K562 (cell line): ENCODE data around the gene VSNL1.

ENCODE experiments used
- YBX1 ChIP-seq: fragments of 450-650 bp; IDR thresholded peaks from 2 replicates; pipeline ENCODE4 v1.7.1; 2016; ENCODE audit warnings: mild to moderate bottlenecking
- ZNF224 ChIP-seq: sonication (generic); formaldehyde crosslinking; IDR thresholded peaks from 2 replicates; pipeline ENCODE4 v1.8.0; 2022; ENCODE audit warnings: mild to moderate bottlenecking, missing genetic modification reagents
- TF ChIP-seq, protein P1 (sequence below): fragments of 250-450 bp; sonication (Bioruptor Pico); IDR thresholded peaks from 2 replicates; pipeline ENCODE4 v1.4.0; 2020; ENCODE audit warnings: mild to moderate bottlenecking
- TF ChIP-seq, protein P2 (sequence below), 2 experiments: fragments of 450-650 bp in 1 of 2; IDR thresholded peaks; 2 replicates each; pipeline ENCODE4 v1.6.1; 2011 to 2017; ENCODE audit warnings: low read depth in 2 of 2, antibody characterized with exemption in 1 of 2, borderline replicate concordance in 1 of 2, low read length in 1 of 2, mild to moderate bottlenecking in 1 of 2, mixed read lengths in 1 of 2; ENCODE audit not compliant: control insufficient read depth in 1 of 2

DNA sequence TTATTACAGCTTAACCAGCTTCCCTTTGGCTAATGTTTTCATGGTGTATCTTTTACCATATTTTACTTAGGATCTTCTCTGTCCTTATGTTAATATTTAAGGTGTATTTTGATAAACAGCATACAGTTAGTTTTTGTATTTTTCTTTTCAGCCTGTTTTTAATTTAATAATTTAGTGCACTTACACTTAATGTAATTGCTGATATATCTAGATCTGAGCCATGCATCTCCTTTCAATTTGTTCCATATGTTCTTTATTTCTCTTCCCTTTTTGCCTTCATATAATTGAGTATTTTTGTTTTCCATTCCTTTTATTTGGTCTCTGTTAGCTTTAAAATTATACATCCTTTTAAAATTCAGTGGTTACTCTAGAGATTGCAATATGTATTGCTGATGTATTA lies 134.3 kb downstream of the VSNL1 start:
- no peak for TF ChIP-seq YBX1
- TF ChIP-seq, protein P1, sequence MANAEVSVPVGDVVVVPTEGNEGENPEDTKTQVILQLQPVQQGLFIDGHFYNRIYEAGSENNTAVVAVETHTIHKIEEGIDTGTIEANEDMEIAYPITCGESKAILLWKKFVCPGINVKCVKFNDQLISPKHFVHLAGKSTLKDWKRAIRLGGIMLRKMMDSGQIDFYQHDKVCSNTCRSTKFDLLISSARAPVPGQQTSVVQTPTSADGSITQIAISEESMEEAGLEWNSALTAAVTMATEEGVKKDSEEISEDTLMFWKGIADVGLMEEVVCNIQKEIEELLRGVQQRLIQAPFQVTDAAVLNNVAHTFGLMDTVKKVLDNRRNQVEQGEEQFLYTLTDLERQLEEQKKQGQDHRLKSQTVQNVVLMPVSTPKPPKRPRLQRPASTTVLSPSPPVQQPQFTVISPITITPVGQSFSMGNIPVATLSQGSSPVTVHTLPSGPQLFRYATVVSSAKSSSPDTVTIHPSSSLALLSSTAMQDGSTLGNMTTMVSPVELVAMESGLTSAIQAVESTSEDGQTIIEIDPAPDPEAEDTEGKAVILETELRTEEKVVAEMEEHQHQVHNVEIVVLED (CRISPR knock-in tag) = no peak
- TF ChIP-seq, protein P2, sequence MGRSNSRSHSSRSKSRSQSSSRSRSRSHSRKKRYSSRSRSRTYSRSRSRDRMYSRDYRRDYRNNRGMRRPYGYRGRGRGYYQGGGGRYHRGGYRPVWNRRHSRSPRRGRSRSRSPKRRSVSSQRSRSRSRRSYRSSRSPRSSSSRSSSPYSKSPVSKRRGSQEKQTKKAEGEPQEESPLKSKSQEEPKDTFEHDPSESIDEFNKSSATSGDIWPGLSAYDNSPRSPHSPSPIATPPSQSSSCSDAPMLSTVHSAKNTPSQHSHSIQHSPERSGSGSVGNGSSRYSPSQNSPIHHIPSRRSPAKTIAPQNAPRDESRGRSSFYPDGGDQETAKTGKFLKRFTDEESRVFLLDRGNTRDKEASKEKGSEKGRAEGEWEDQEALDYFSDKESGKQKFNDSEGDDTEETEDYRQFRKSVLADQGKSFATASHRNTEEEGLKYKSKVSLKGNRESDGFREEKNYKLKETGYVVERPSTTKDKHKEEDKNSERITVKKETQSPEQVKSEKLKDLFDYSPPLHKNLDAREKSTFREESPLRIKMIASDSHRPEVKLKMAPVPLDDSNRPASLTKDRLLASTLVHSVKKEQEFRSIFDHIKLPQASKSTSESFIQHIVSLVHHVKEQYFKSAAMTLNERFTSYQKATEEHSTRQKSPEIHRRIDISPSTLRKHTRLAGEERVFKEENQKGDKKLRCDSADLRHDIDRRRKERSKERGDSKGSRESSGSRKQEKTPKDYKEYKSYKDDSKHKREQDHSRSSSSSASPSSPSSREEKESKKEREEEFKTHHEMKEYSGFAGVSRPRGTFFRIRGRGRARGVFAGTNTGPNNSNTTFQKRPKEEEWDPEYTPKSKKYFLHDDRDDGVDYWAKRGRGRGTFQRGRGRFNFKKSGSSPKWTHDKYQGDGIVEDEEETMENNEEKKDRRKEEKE (IDR thresholded peaks at IDR 0.05; ENCODE audit: borderline replicate concordance in 1 of 2, control insufficient read depth in 1 of 2, low read depth in 2 of 2, low read length in 1 of 2) = no peak
- TF ChIP-seq ZNF224 (CRISPR knock-in tag) = no peak
